HG03045 (cell line): ENCODE data around the gene KRTAP12-4.
"Not testable (repeated sequence)": the region's sequence is repeated elsewhere in the genome, so short reads cannot be mapped to it uniquely, and the experiment has no call there.

Source experiments
- ATAC-seq: cut with Tn5 transposase; IDR thresholded peaks from one replicate; pipeline ENCODE4 v1.9.1; 2021; ENCODE audit warnings: mild to moderate bottlenecking, moderate library complexity; ENCODE audit not compliant: unreplicated experiment

KRTAP12-4 gene

GRCh38 chr21:44657635-44658540 lies 3.4 kb upstream of the KRTAP12-4 start, which contains the start of gene KRTAP12-3:
TSS of gene KRTAP12-3 (plus strand) at chr21:44657932. CDS start at chr21:44657980, 48 bp downstream.
- no peak for ATAC-seq

GRCh38 chr21:44656868-44657267 lies 2.4 kb upstream of the KRTAP12-4 start:
- no peak for ATAC-seq

GRCh38 chr21:44653656-44654575 lies 543 bp downstream of the KRTAP12-4 start:
- no peak for ATAC-seq

GRCh38 chr21:44653123-44653522 lies 1.3 kb downstream of the KRTAP12-4 start:
- ATAC-seq: no peak

GRCh38 chr21:44650973-44651675 lies 3.3 kb downstream of the KRTAP12-4 start:
- no peak for ATAC-seq

- ATAC-seq: no peak
Observed at GRCh38 chr21:44650265-44650972, 4.0 kb downstream of the KRTAP12-4 start.

- no peak for ATAC-seq
Observed at GRCh38 chr21:44649521-44650100, 4.8 kb downstream of the KRTAP12-4 start.

GRCh38 chr21:44648557-44649311 lies 5.7 kb downstream of the KRTAP12-4 start:
- ATAC-seq: no peak

GRCh38 chr21:44647222-44647552 lies 7.3 kb downstream of the KRTAP12-4 start:
- ATAC-seq: no peak

- not testable (repeated sequence) for ATAC-seq
Observed at GRCh38 chr21:44646366-44647221, 7.9 kb downstream of the KRTAP12-4 start, which contains the start of gene KRTAP10-11. TSS of gene KRTAP10-11 (plus strand) at chr21:44646414. CDS start at chr21:44646459, 45 bp downstream.

- ATAC-seq: no peak
Observed at GRCh38 chr21:44644878-44645277, 9.6 kb downstream of the KRTAP12-4 start.

GRCh38 chr21:44643741-44644310 lies 10.6 kb downstream of the KRTAP12-4 start:
- ATAC-seq: no peak

- ATAC-seq: no peak
Observed at GRCh38 chr21:44640761-44641160, 13.7 kb downstream of the KRTAP12-4 start.

GRCh38 chr21:44639331-44639655 lies 15.2 kb downstream of the KRTAP12-4 start:
- no peak for ATAC-seq

- ATAC-seq: not testable (repeated sequence)
Observed at GRCh38 chr21:44638506-44639330, 15.7 kb downstream of the KRTAP12-4 start.

GRCh38 chr21:44637851-44638348 lies 16.6 kb downstream of the KRTAP12-4 start:
- ATAC-seq: not testable (repeated sequence)
